Type B pancreatic cell (in vitro differentiated cells): ENCODE data around the gene MGAT4B. TPM values are rescaled to one million over a fixed set of nuclear protein-coding genes. Genes with fewer than 3 reads are reported as not detected.

Experiments
- DNase-seq: peaks from one replicate; pipeline ENCODE4 v3.0.0; 2021; ENCODE audit warnings: mixed read lengths; ENCODE audit not compliant: unreplicated experiment; ENCODE audit errors: extremely low spot score
- H3K27ac Mint-ChIP-seq: 2 replicates; pipeline ENCODE4 v1.8.0; 2021; ENCODE audit warnings: mild to moderate bottlenecking, mixed read lengths
- H3K27me3 Mint-ChIP-seq: 2 replicates; pipeline ENCODE4 v1.8.0; 2021; ENCODE audit warnings: mixed read lengths
- H3K36me3 Mint-ChIP-seq: 2 replicates; pipeline ENCODE4 v1.8.0; 2021; ENCODE audit warnings: mixed read lengths
- H3K4me1 Mint-ChIP-seq: one replicate; pipeline ENCODE4 v1.8.0; 2021; ENCODE audit warnings: mixed read lengths; ENCODE audit not compliant: unreplicated experiment
- H3K4me3 Mint-ChIP-seq: 2 replicates; pipeline ENCODE4 v1.8.0; 2021; ENCODE audit warnings: mild to moderate bottlenecking, mixed read lengths
- H3K9me3 Mint-ChIP-seq: 2 replicates; pipeline ENCODE4 v1.8.0; 2021; ENCODE audit warnings: mixed read lengths
- total RNA-seq: library from RNA; stranded (reverse); gene quantifications from 2 replicates; pipeline ENCODE4 v1.2.1, GENCODE V29; 2021; ENCODE audit warnings: low replicate concordance
- TF ChIP-seq, protein P1 (sequence below): fragments of 200-600 bp; sonication (generic); conservative IDR thresholded peaks from 2 replicates; pipeline ENCODE4 v1.5.0; 2021; ENCODE audit warnings: antibody characterized with exemption, mild to moderate bottlenecking

The MGAT4B gene
- total RNA-seq, 1 donor from 2014 or later: 169 TPM

- no peaks in the 10 kb centered on the region for H3K9me3 Mint-ChIP-seq
- no peaks in the 10 kb centered on the region for H3K27me3 Mint-ChIP-seq
- no peak overlapping the region for H3K4me3 Mint-ChIP-seq
- TF ChIP-seq, protein P1, sequence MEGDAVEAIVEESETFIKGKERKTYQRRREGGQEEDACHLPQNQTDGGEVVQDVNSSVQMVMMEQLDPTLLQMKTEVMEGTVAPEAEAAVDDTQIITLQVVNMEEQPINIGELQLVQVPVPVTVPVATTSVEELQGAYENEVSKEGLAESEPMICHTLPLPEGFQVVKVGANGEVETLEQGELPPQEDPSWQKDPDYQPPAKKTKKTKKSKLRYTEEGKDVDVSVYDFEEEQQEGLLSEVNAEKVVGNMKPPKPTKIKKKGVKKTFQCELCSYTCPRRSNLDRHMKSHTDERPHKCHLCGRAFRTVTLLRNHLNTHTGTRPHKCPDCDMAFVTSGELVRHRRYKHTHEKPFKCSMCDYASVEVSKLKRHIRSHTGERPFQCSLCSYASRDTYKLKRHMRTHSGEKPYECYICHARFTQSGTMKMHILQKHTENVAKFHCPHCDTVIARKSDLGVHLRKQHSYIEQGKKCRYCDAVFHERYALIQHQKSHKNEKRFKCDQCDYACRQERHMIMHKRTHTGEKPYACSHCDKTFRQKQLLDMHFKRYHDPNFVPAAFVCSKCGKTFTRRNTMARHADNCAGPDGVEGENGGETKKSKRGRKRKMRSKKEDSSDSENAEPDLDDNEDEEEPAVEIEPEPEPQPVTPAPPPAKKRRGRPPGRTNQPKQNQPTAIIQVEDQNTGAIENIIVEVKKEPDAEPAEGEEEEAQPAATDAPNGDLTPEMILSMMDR: no peak
- peaks cover 3% of the 10 kb centered on the region for H3K4me1 Mint-ChIP-seq
- no peak for DNase-seq
- no peak overlapping the region for H3K27ac Mint-ChIP-seq
- H3K36me3 Mint-ChIP-seq: peaks cover 9% of the 10 kb centered on the region
Observed at GRCh38 chr5:179812135-179812825, 5.6 kb upstream of the MGAT4B start.

DNA sequence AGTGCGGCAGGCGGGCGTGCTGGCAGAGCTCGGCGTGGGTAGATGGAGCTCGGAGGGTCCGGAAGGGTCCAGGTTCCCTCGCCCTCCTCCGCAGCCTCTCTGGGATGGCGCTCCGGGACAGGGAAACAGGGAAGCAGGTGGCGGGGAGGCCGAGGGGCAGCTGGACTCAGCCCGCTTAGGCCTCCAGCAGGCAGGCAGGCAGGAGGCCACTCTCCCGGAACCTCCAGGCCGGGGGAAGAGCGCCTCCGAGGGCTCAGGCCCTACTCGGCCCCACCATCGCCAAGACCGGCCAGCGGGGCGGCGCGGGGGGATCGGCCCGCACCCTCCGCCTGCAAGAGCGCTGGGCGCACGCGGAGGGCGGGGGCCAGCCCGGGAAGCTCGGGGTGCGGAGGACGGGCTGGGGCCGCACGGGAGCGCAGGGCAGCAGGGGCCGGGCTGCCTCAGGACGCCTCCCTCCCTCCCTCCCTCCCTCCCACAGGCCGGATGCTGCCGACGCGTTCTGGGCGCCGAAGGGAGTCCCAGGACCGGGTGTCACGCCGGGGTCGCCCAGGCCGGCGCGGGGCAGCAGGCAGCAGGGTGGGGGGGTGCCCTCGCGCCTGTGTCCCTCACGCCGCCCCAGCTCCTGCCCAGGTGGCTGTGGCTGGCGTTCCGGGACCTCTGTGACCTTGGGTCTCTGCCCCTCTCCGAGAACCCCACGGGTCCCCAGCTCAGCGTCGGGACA is 977 bp downstream of the MGAT4B start:
- DNase-seq: no peak

GRCh38 chr5:179805070-179805528 is 1.6 kb downstream of the MGAT4B start:
- DNase-seq: no peak
- H3K4me3 Mint-ChIP-seq: peak overlapping the region; percentile 90
- peak overlapping the region; percentile 82 for H3K27ac Mint-ChIP-seq
- no peaks in the 10 kb centered on the region for H3K27me3 Mint-ChIP-seq
- no peaks in the 10 kb centered on the region for H3K9me3 Mint-ChIP-seq
- TF ChIP-seq, protein P1: no peak
- peaks cover 4% of the 10 kb centered on the region for H3K36me3 Mint-ChIP-seq
- H3K4me1 Mint-ChIP-seq: peaks cover 22% of the 10 kb centered on the region

More for the DNA sequence above, 977 bp downstream of the MGAT4B start:
- Mint-ChIP-seq H3K4me3 (peak overlapping the region; percentile 90), H3K36me3 (peaks cover 4% of the 10 kb centered on the region), H3K9me3 (no peaks in the 10 kb centered on the region), H3K4me1 (peaks cover 22% of the 10 kb centered on the region), H3K27me3 (no peaks in the 10 kb centered on the region), H3K27ac (peak overlapping the region; percentile 82)
- TF ChIP-seq, protein P1: no peak

GRCh38 chr5:179804555-179804947 is 2.1 kb downstream of the MGAT4B start:
- Mint-ChIP-seq H3K36me3 (peaks cover 5% of the 10 kb centered on the region), H3K27me3 (no peaks in the 10 kb centered on the region), H3K4me1 (peaks cover 22% of the 10 kb centered on the region), H3K4me3 (peak overlapping the region; percentile 90), H3K27ac (peak overlapping the region; percentile 82), H3K9me3 (no peaks in the 10 kb centered on the region)
- no peak for DNase-seq
- TF ChIP-seq, protein P1: no peak

GRCh38 chr5:179803651-179804554 is 2.8 kb downstream of the MGAT4B start:
- H3K36me3 Mint-ChIP-seq: peaks cover 9% of the 10 kb centered on the region
- H3K4me3 Mint-ChIP-seq: peak overlapping the region; percentile 90
- TF ChIP-seq, protein P1: no peak
- H3K27ac Mint-ChIP-seq: peak overlapping the region; percentile 82
- peaks cover 22% of the 10 kb centered on the region for H3K4me1 Mint-ChIP-seq
- no peaks in the 10 kb centered on the region for H3K27me3 Mint-ChIP-seq
- H3K9me3 Mint-ChIP-seq: no peaks in the 10 kb centered on the region
- no peak for DNase-seq
